Hematopoietic multipotent progenitor cell treated with erythropoietin and hydrocortisone succinate and interleukin-3 and kit ligand, for 15 days (in vitro differentiated cells): ENCODE data around the gene LCN10.

Experiments used
- DNase-seq: peaks from one replicate; pipeline ENCODE4 v3.0.0-alpha.2; 2015; ENCODE audit warnings: low spot score

The LCN10 gene

GRCh38 chr9:136738960-136739359, 3.8 kb downstream of the LCN10 start:
- DNase-seq: no peak

DNA sequence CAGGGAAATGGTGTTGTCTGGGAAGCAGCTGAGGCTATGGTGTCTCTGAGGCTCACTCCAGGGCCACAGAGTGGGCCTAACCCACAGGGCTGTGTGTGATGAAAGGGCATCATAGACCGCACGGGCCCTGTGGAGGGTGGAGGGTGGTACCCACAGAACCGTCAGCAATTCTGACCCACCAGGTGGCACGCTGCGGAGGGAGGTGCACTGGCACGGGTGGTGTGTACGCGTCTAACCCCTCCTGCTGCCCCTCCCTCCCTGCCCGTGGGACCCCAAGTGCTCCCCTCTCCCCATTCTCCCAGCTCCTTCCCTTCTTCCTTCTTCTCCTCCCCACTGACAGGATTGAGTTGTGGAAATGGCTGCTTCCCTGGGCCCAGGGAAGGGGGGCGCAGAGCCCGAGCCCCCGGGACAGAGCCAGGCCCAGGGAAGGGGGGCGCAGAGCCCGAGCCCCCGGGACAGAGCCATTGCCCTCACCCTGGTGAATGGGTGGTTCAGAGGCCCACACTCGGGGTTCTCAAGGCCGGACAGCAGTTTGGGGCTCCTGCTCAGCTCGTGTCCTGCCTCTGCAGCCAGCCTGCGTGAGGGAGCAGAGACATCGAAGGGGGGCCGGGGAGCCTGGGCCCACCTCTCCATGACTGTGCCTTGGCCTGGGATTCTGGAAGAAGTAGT, 6.8 kb downstream of the LCN10 start:
- DNase-seq: no peak

- no peak for DNase-seq
These were observed 7.8 kb downstream of the LCN10 start for GRCh38 chr9:136734837-136735496.

- no peak for DNase-seq
These were observed 9.1 kb downstream of the LCN10 start for GRCh38 chr9:136733611-136734010.

GRCh38 chr9:136732444-136733178, 10.1 kb downstream of the LCN10 start:
- no peak for DNase-seq

DNA sequence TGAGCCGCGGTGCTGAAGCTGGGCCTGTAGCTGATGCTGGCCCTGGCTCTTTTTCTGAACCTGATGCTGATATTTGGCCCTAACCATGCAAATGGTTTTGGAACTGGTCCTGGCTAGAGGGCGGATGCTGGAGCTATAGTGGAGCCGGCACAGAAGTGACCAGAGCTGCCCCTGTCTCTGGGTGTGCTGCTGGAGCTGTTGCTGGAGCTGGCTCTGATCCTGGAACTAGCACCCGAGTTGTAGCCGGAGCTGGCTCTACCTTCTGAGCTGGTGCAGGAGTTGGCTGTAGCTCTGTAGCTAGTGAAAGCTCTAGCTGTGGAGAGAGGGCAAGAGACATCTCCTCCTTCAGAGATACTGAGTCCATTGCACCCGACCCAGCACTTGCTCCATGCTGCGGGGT, 12.8 kb downstream of the LCN10 start:
- DNase-seq: no peak

- DNase-seq: no peak
These were observed 13.6 kb downstream of the LCN10 start for GRCh38 chr9:136729144-136729543.

- DNase-seq: no peak
These were observed 14.1 kb downstream of the LCN10 start for GRCh38 chr9:136728548-136729123.

DNA sequence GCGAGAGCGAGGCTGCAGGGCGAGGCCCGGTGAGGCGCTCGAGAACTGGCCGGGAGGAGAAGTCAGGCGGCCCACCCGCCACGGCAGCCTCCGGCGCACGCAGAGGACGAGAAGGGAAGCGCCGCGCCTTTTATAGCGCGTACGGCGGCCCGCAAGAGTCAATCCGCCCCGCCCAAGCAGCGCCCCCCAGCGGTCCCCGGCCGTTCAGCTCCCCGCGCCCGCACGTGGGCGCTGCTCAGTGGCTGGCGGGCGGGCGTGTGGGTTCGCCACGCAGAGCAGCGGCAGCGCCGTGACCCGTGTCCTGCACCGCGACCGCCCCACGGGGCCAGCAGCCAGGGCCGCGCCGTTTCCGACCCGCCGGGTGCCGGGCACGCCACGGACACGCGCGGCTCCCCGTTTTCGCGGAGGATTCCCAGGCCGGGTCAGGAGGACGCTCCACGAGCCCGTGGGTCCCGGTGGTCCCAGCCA, 14.6 kb downstream of the LCN10 start:
- peak; percentile 83 for DNase-seq

DNA sequence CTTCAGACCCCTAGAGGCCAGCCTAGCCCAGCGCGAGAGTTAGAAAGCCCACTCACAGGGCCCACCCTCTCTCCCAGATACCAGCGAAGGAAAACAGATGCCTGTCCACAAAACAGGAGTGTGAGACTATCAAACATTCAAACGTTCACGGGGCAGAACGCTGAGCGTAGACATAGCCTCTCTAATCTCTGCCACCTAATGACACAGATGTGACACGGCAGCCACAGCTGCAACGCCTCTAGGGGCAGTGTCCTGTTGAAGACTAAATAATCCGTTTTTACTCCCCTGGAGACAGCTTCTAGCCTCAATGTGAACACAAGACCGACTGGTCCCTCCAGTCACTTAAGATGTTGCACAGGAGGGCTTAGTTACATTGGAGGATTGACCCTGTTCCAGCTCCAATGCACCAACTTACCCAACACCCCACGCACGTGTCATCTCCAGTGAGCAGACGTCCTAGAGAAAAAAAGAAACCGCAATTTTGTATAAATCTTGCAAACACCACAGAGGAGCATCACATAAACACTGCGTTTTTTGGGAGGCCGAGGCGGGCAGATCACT, 16.0 kb downstream of the LCN10 start:
- peak; percentile 69 for DNase-seq

DNA sequence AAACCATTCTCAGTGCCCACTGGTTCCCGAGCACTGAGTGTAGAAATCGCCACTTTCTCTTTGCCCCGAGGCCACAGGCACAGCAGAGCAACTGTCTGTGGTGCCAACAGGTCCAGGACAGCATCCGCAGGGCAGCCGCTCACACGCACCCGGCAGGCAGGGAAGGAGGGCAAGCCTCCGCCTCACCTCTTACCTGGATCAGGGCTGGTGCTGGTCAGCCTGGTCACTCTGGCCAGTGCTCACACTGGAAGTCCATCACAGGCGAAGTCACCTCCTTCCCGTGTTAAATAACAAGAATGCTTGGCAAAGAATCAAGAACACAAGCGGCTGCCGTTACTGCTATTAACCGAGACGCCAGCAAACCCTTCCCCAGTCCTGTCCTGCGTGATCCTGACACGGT, 16.6 kb downstream of the LCN10 start:
- DNase-seq: no peak

- DNase-seq: no peak
These were observed 17.1 kb downstream of the LCN10 start for GRCh38 chr9:136725612-136726011.

DNA sequence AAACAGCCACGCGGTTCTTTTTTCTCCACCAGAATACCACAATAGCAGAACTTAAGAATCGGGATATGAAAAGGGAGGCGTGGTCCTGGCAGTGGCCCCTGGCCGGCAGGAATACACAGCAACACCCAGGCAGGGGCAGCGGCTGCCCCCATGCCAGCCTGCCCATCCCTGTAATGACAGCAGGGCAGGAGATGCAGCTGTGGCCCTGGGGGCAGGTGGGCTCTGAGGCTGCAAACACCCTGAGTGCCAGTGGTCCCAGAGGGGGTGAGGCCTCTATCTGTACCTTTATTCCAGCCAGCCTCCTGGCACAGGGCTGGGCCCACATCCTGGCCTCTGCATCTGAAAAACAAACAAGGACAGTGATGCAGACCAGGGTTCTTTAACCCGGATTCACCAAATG, 18.0 kb downstream of the LCN10 start:
- DNase-seq: no peak

DNA sequence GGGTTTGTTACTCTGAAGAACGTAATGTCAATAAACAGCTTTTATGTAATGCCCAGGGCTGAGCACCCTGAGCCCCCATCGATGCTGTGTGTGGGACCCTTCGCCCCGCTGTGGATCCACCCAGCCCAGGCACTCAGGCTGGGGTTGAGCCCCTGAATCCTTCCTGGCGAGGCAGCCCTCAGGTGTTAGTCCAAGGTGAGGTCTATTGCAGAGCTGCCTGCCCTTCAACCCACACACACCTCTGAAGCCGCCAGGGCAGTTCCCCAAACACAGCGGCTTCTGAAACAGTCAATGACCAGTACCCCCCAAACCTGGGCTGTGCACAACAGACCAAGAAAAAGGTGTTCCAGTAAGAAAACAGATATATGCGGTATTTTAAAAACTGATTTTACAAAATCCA, 18.8 kb downstream of the LCN10 start:
- DNase-seq: no peak

DNA sequence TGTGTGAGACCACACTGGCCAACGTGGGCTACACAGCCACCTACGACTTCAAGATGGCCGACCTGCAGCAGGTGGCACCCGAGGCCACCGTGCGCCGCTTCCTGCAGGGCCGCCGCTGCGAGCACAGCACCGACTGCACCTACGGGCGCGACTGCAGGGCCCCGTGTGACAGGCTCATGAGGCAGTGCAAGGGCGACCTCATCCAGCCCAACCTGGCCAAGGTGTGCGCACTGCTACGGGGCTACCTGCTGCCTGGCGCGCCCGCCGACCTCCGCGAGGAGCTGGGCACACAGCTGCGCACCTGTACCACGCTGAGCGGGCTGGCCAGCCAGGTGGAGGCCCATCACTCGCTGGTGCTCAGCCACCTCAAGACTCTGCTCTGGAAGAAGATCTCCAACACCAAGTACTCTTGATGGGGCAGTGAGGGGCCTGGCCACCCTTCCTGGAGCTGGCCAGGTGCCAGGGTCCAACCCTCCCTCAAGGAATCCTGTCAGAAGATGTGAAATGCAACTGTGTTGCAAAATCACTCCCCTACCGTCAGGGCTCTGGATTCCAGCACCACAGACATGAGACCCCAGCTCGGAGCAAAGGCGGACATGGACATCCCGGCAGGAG, 19.3 kb downstream of the LCN10 start:
- no peak for DNase-seq

DNA sequence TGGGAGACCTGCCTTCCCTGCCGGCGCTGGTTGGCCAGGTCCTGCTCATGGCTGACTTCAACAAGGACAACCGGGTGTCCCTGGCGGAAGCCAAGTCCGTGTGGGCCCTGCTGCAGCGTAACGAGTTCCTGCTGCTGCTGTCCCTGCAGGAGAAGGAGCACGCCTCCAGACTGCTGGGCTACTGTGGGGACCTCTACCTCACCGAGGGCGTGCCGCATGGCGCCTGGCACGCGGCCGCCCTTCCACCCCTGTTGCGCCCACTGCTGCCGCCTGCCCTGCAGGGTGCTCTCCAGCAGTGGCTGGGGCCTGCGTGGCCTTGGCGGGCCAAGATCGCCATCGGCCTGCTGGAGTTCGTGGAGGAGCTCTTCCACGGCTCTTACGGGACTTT, 19.8 kb downstream of the LCN10 start:
- no peak for DNase-seq

DNA sequence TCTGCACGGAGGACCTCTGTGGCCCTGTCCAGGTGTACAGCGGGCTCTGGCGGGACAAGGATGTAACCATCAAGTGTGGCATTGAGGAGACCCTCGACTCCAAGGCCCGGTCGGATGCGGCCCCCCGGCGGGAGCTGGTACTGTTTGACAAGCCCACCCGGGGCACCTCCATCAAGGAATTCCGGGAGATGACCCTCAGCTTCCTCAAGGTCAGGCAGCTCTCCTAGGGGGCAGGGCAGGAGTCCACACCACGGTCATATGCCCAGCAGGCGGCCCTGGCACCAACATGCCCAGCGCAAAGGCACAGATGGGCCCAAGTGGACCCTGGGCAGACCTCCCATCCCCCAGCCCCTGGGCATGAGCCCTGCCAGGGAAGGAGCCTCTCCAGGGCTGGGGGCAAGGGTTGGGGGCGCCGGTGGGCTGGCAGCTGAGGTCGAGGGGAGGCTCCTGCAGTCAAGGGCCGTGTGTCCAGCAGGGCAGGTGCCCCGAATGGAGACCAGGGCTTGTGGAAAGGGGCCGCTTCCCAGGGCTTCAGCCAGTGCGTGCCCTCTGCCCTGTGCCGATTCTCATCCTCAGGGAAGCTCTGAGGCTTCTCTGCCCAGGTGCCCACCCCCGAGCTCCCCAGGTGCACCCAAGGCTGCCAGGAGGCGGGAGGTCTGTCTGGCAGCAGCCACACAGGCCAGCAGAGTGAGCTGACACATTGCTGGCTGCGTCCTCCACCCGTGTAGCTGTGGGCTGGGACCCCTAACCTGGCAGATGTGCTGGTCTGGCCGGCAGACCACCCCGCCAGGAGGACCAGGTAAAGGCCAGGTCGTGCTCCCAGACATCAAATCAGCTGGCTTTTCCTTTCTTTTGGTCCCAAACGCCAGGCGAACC, 20.4 kb downstream of the LCN10 start:
- no peak for DNase-seq

GRCh38 chr9:136721339-136722092, 21.2 kb downstream of the LCN10 start:
- DNase-seq: no peak

DNA sequence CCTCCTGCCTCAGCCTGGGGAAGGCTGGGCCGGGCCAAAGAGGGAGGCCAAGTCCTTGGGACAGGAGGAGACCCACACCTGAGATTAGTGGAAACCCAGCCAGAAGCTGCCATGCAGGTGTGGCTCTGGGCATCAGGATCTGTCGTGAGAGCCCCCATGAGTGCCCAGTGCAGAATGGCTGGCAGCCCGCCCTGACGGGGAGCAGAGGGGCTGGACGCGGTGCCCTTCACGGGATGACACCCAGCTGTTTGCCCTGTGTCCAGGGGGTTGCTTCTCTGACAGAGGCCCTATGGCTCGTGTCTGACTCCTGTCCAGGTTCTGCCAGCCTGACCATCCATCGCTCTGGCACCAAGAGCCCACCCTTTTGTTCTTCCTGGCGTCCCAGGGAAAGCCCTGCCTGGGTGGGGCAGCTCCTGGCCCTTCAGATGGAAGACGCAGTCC, 21.8 kb downstream of the LCN10 start:
- no peak for DNase-seq

DNA sequence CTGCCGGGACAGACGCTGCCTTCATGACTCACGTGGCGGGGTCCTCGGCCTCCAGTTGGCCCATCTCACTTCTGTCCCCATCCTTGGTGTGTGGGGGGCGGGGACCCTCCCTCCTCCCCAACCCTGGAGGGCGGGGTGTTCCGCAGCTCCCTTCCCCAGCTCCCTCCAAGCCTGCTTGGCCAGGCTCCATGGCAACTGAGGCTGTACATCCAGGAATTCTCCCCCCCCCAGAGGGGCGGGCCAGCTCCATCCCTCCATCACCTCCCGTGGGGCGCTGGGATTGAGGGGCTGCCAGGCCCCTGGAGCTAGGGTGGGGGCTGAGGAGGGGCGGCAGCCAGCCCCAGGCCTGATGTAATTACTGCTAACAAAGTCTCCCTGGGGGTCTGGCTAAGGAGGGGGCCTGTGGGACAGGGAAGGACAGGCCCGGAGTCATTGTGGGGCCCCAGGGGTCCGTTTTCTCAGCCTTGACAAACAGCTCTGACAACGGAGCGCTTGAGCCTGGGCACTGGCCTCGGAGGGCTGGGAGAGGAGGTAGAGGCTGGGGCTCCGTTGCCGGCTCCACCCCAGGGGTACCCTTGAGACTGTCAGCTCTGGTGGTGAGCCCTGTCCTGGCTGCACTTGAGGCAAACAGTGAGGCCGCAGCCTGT, 22.4 kb downstream of the LCN10 start:
- DNase-seq: no peak
